Keratinocyte (primary cell): ENCODE measurements around the gene SH3RF1. TPM values are rescaled to one million over a fixed set of nuclear protein-coding genes. Genes with fewer than 3 reads are reported as not detected.

Experiments used
- DNase-seq: peaks from one replicate; pipeline ENCODE4 v3.0.0-alpha.2; 2011; ENCODE audit warnings: low read depth, missing footprints, low spot score
- FAIRE-seq: peaks from 2 replicates; lab custom pipeline; 2011; peaks lifted over from hg19 to GRCh38; lab: Jason Lieb, UNC
- H2AFZ ChIP-seq: 2 replicates; pipeline ENCODE4 v1.6.0; 2012; ENCODE audit warnings: low read length, control low read depth, inconsistent platforms; ENCODE audit not compliant: control insufficient read depth
- H3K27ac ChIP-seq: 2 replicates; pipeline ENCODE4 v1.5.1; 2011; ENCODE audit warnings: low read length; ENCODE audit not compliant: control insufficient read depth, insufficient read depth
- H3K27me3 ChIP-seq: 3 replicates; pipeline ENCODE4 v1.6.0; 2011; ENCODE audit warnings: low read length; ENCODE audit not compliant: control insufficient read depth, insufficient read depth; ENCODE audit errors: extremely low read depth
- H3K36me3 ChIP-seq, 2 experiments: 2 replicates in 1 of 2; 3 replicates in 1 of 2; pipeline ENCODE4 v1.5.1; 2011; ENCODE audit warnings: low read length in 2 of 2, mild to moderate bottlenecking in 1 of 2; ENCODE audit not compliant: control insufficient read depth in 2 of 2, insufficient read depth in 2 of 2; ENCODE audit errors: extremely low read depth in 1 of 2
- H3K4me1 ChIP-seq: 3 replicates; pipeline ENCODE4 v1.5.1; 2011; ENCODE audit warnings: low read length; ENCODE audit not compliant: control insufficient read depth, insufficient read depth; ENCODE audit errors: extremely low read depth
- H3K4me2 ChIP-seq: 3 replicates; pipeline ENCODE4 v1.6.0; 2011; ENCODE audit warnings: low read depth, low read length; ENCODE audit not compliant: control insufficient read depth, insufficient read depth; ENCODE audit errors: extremely low read depth
- H3K4me3 ChIP-seq, 3 experiments: fragments of 200-600 bp in 1 of 3; sonication (generic) in 1 of 3; 2 replicates in 2 of 3; 3 replicates in 1 of 3; pipeline ENCODE4 v1.5.1; 2011 to 2016; ENCODE audit warnings: low read length in 3 of 3, mild to moderate bottlenecking in 3 of 3, control low read depth in 2 of 3, inconsistent platforms in 1 of 3, low read depth in 1 of 3, mixed read lengths in 1 of 3, mixed run types in 1 of 3, moderate library complexity in 1 of 3; ENCODE audit not compliant: control insufficient read depth in 2 of 3, insufficient read depth in 2 of 3; ENCODE audit errors: extremely low read depth in 1 of 3
- H3K79me2 ChIP-seq: 2 replicates; pipeline ENCODE4 v1.6.0; 2012; ENCODE audit warnings: low read length; ENCODE audit not compliant: control insufficient read depth, insufficient read depth
- H3K9ac ChIP-seq: 3 replicates; pipeline ENCODE4 v1.6.0; 2011; ENCODE audit warnings: low read length; ENCODE audit not compliant: control insufficient read depth, insufficient read depth; ENCODE audit errors: extremely low read depth
- H3K9me1 ChIP-seq: 3 replicates; pipeline ENCODE4 v1.6.0; 2011; ENCODE audit warnings: low read length; ENCODE audit not compliant: control insufficient read depth, insufficient read depth; ENCODE audit errors: extremely low read depth
- H3K9me3 ChIP-seq: 2 replicates; pipeline ENCODE4 v1.5.1; 2012; ENCODE audit warnings: low read depth, low read length; ENCODE audit not compliant: control insufficient read depth
- H4K20me1 ChIP-seq: 3 replicates; pipeline ENCODE4 v1.6.0; 2011; ENCODE audit warnings: low read length; ENCODE audit not compliant: control insufficient read depth, insufficient read depth; ENCODE audit errors: extremely low read depth
- EZH2 ChIP-seq: IDR thresholded peaks from one replicate; pipeline ENCODE4 v1.6.1; 2012; ENCODE audit warnings: inconsistent platforms, mild to moderate bottlenecking, low read length, moderate library complexity
- dilution Hi-C: fragments of 300-500 bp; cut with MboI; formaldehyde crosslinking; loops from one replicate; pipeline ENCODE4 v1.7.0; 2020; ENCODE audit warnings: low sequenced_read_pairs; ENCODE audit not compliant: extremely low pct_ligation_motif_present
- polyA plus RNA-seq, 5 experiments: library from polyadenylated mRNA; depleted of rRNA in 3 of 5; stranded (reverse) in 3 of 5; stranded (forward) in 1 of 5; unstranded in 1 of 5; fragments of >200 nt; gene quantifications; 1 replicate in 1 of 5; 2 replicates in 3 of 5; 3 replicates in 1 of 5; pipeline versions ENCODE4 v1.2.1 to v1.2.3, GENCODE V29; 2011 to 2012; ENCODE audit warnings: missing spikeins in 2 of 5, low read depth in 1 of 5, low replicate concordance in 1 of 5
- TF ChIP-seq, protein P1 (sequence below), 3 experiments: IDR thresholded peaks in 1 of 3; conservative IDR thresholded peaks in 1 of 3; optimal IDR thresholded peaks in 1 of 3; 2 replicates in 2 of 3; 3 replicates in 1 of 3; pipeline versions ENCODE3 to v1.5.1; 2011; ENCODE audit warnings: low read length in 3 of 3, mild to moderate bottlenecking in 3 of 3, moderate library complexity in 2 of 3, control low read depth in 1 of 3, inconsistent platforms in 1 of 3; ENCODE audit not compliant: insufficient read depth in 2 of 3; ENCODE audit errors: extremely low read depth in 1 of 3

The SH3RF1 gene
- polyA plus RNA-seq, 1 donor (not counting 4 experiments of a cell fraction or from before 2014, with no cell fraction given), result 9.5 TPM

DNA sequence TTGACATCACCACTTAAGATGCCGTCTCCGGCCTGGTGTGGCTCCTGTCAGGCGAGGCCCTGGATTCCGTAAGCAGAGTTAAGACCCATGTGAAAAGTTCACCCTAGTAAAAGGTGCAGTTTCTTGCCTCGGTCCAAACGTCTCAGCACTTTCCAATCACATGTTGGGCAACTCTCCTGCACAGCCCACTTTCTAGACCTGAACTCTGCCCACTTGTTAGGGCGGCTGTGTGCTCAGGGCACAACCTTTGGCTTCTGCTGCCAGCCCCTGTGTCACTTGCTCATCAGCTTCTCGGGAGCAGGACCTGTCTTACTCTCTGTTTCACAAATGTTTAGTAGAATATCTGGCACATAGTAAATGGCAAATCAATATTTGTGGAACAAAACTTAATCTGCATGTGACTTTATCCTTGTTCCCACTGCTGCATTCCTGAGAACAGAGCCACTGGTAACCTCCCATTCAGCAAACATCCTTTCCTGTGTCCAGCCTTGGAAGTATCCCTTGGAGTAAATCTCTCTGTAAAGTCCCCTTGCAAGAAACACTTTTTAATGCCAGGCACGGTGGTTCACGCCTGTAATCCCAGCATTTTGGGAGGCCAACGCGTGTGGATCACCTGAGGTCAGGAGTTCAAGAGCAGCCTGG lies 38.7 kb upstream of the SH3RF1 start:
- H2AFZ ChIP-seq, result no peak overlapping the region
- H3K4me3 ChIP-seq, result no peak overlapping the region
- no peaks in the 10 kb centered on the region for H3K27me3 ChIP-seq
- no peak overlapping the region for H3K4me2 ChIP-seq
- H3K4me1 ChIP-seq, result peaks cover 15% of the 10 kb centered on the region
- DNase-seq (no peak), FAIRE-seq (no peak)
- TF ChIP-seq, protein P1, sequence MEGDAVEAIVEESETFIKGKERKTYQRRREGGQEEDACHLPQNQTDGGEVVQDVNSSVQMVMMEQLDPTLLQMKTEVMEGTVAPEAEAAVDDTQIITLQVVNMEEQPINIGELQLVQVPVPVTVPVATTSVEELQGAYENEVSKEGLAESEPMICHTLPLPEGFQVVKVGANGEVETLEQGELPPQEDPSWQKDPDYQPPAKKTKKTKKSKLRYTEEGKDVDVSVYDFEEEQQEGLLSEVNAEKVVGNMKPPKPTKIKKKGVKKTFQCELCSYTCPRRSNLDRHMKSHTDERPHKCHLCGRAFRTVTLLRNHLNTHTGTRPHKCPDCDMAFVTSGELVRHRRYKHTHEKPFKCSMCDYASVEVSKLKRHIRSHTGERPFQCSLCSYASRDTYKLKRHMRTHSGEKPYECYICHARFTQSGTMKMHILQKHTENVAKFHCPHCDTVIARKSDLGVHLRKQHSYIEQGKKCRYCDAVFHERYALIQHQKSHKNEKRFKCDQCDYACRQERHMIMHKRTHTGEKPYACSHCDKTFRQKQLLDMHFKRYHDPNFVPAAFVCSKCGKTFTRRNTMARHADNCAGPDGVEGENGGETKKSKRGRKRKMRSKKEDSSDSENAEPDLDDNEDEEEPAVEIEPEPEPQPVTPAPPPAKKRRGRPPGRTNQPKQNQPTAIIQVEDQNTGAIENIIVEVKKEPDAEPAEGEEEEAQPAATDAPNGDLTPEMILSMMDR (optimal IDR thresholded peaks at IDR 0.05 in 1 of 3, IDR thresholded peaks at IDR 0.05 in 1 of 3, conservative IDR thresholded peaks at IDR 0.05 in 1 of 3; ENCODE audit: extremely low read depth in 1 of 3, insufficient read depth in 2 of 3, low read length in 3 of 3), result no peak
- TF ChIP-seq EZH2, result no peak
- H3K79me2 ChIP-seq, result no peaks in the 10 kb centered on the region
- no peaks in the 10 kb centered on the region for H3K36me3 ChIP-seq
- H3K9me3 ChIP-seq, result no peaks in the 10 kb centered on the region
- dilution Hi-C loops, result no loop called here
- H4K20me1 ChIP-seq, result no peaks in the 10 kb centered on the region
- no peaks in the 10 kb centered on the region for H3K9me1 ChIP-seq
- H3K27ac ChIP-seq, result no peak overlapping the region
- no peak overlapping the region for H3K9ac ChIP-seq

DNA sequence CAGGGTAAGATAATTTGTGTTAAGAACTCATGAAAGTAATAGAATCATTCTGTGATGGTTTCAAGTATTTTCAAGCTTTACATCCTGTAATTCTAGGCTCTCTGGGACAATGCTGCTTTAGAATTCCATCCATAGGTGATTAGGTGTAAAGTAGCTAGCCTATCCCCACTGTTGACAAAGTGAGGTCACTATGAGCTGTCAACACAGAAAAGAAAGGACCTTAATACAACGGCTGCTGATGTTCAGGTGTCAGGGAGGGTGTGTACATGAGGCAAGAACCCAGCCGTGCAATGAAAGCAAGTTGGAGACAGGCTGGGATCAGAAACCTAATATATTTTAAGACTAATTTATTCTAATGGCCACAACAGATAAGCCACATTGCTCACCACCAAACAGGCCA lies 36.8 kb upstream of the SH3RF1 start:
- H3K27me3 ChIP-seq, result no peaks in the 10 kb centered on the region
- no peaks in the 10 kb centered on the region for H3K9me1 ChIP-seq
- no peaks in the 10 kb centered on the region for H4K20me1 ChIP-seq
- FAIRE-seq (no peak), DNase-seq (no peak)
- H3K9me3 ChIP-seq, result no peaks in the 10 kb centered on the region
- H2AFZ ChIP-seq, result no peak overlapping the region
- no peak overlapping the region for H3K9ac ChIP-seq
- H3K36me3 ChIP-seq, result no peaks in the 10 kb centered on the region
- no peaks in the 10 kb centered on the region for H3K79me2 ChIP-seq
- no peak for TF ChIP-seq EZH2
- TF ChIP-seq, protein P1 (optimal IDR thresholded peaks at IDR 0.05 in 1 of 3, IDR thresholded peaks at IDR 0.05 in 1 of 3, conservative IDR thresholded peaks at IDR 0.05 in 1 of 3; ENCODE audit: extremely low read depth in 1 of 3, insufficient read depth in 2 of 3, low read length in 3 of 3), result no peak
- dilution Hi-C loops, result no loop called here
- no peak overlapping the region for H3K27ac ChIP-seq
- H3K4me3 ChIP-seq, result no peak overlapping the region
- no peak overlapping the region for H3K4me2 ChIP-seq
- no peaks in the 10 kb centered on the region for H3K4me1 ChIP-seq
